GM19467 (cell line): ENCODE measurements around the gene CARMIL1.

ENCODE experiments used
- ATAC-seq: cut with Tn5 transposase; IDR thresholded peaks from one replicate; pipeline ENCODE4 v1.9.1; 2021; ENCODE audit warnings: mild to moderate bottlenecking, moderate library complexity; ENCODE audit not compliant: unreplicated experiment

The CARMIL1 gene

DNA sequence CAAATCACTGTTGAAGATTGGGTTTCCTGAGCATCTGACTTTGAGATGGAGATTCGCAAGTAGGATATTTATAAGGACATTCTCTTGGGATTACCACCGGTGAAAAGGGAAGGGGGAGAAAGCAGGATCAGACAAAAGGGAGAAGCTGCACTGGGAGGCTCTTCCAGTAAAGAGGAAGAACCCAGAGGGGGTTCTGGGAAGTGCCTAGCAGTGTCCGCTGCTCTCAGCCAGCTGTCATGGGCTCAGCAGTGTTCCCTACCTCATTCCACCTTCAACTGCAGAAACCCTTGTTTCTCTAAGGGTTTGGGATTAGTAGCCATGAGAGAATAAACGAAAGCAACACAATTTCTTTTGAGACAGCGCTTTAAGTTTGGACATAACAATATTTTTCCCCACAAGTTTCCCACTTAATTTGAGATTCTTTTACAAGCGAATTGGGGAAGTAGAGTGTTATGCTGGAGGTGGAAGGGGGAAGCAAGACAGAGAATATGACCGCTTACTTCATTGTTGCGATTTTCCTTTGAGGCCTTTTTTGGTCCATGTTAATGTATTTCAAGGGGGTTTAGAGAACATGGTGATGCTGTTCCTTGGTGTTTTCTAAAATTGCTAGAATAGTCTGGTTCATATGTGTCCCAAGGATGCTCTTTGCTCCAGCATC, 218.3 kb downstream of the CARMIL1 start:
- no peak for ATAC-seq

DNA sequence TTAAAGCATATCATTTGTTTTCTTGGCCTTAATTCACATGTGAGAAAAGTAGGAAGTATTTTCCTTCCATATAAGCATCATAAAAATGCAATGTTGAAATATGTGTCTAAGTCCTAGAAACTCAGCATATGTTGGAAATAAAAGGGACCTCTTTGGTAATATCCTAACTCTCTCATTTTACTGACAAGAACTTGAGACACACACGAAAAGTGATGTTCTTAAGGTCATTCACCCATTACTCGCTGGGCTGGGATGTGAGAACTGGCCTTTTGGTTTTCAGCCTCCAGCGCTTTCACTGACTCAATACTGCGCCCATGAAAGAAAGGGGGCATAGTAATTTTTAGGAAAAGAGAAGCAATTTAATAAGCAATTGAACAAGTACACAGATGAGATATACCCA, 219.3 kb downstream of the CARMIL1 start:
- no peak for ATAC-seq

DNA sequence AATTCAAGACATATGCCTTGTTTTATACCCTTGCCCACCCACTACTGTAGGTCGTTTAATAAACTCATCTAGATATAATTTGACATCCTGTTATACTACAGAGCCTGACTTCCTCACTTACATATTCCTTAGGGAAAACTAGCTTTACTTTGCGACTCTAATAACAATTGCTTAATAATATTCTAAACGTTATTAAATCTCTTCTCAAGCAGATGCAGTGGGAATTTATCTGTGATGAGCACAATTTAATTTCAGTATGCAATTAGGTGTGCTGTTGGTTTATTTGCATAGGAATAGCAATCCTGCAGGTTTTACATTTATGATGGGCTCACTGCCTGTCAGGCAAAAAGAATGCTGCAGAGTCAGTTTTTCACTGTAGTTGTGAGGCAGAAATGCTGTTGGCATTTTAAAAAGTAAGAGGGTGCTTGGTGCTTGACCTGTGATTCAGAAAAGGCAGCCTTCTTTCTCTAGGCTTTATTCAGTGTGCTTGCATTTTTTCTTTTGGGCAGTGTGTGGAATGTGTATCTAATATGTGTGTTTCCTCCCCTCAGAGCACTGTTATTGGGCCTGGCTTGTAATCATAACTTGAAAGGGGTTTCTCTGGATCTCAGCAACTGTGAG, 220.6 kb downstream of the CARMIL1 start:
- ATAC-seq = no peak

DNA sequence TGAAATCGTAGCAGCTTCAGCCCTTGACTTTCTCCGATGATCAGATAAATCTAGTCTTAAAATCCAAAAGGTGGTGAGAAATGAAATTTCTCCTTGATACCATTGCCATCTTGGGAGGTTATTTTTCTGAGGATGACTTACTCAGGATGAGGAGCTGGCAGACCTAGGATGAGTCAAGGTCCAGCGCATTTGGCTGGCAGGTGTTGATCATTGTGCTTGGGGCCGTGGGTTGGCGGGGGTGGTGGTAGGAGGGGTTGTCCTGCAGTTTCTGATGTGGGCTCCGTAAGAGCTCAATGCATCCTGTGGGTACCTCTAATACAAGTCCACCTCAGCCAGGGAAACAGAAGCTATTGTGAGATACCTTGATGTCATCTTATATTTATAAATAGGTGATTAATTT, 224.5 kb downstream of the CARMIL1 start:
- ATAC-seq = no peak

DNA sequence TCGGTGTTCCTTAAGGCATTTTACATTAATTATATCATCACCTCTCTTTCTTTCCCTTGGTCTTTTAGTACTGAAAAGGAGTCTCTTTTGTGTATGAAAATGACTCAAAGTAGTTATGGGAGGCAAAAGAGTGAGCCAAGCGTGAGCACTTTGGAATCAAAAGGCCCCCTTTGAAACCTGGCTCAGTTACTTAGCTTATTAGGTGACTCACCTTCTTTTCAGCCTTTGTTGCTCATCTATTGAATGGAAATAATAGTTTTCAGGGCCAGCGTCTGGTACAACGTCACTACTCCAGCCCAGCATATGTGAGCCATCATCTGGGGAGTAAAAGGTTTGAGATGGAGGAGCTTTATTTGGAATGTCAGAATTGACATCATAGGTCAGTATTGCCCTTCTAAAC, 225.5 kb downstream of the CARMIL1 start:
- ATAC-seq = no peak

GRCh38 chr6:25506020-25506419, 226.8 kb downstream of the CARMIL1 start:
- no peak for ATAC-seq

GRCh38 chr6:25508051-25508450, 228.9 kb downstream of the CARMIL1 start:
- no peak for ATAC-seq

GRCh38 chr6:25511376-25511775, 232.2 kb downstream of the CARMIL1 start:
- ATAC-seq = no peak

GRCh38 chr6:25512560-25512959, 233.4 kb downstream of the CARMIL1 start:
- no peak for ATAC-seq

- no peak for ATAC-seq
Observed at GRCh38 chr6:25519856-25520255, 240.7 kb downstream of the CARMIL1 start.

- no peak for ATAC-seq
Observed at GRCh38 chr6:25524542-25524941, 245.4 kb downstream of the CARMIL1 start.

- no peak for ATAC-seq
Observed at GRCh38 chr6:25525078-25525477, 245.9 kb downstream of the CARMIL1 start.

DNA sequence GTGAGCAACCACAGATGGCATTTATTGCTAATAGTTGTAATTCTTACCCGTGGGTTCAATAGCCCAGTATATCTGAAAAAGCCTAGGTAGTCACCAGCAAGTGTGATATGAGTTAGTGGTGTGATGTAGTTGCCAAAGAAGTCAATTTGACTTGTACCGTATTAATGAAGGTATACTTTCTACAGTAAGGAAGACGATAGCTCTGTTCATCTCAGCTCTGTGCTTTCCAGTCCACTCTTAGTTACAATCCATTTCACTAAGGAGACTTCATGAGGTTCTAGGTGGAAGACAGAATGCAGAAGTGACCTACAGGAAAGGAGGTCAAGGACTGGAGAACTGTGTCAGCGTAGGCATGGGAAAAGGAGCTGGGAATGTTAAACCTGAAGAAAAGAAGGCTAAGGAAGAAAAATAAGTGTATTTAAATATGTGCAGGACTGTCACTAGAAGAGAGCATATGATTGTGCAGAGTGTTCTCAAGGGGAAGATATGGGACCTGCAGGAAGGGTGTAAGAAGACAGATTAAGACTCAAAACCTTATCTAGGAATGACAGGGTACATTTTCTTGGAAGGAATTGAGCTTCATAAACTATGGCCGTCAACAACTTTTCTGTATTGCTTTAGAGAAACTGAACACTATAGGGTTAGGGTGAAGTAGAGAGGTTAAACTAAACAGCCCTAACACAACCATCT, 255.9 kb downstream of the CARMIL1 start:
- no peak for ATAC-seq

- ATAC-seq = no peak
Observed at GRCh38 chr6:25535632-25536225, 256.6 kb downstream of the CARMIL1 start.

GRCh38 chr6:25536781-25537180, 257.6 kb downstream of the CARMIL1 start:
- ATAC-seq = no peak

- ATAC-seq = no peak
Observed at GRCh38 chr6:25537349-25538018, 258.3 kb downstream of the CARMIL1 start.

- no peak for ATAC-seq
Observed at GRCh38 chr6:25541228-25541627, 262.1 kb downstream of the CARMIL1 start.

DNA sequence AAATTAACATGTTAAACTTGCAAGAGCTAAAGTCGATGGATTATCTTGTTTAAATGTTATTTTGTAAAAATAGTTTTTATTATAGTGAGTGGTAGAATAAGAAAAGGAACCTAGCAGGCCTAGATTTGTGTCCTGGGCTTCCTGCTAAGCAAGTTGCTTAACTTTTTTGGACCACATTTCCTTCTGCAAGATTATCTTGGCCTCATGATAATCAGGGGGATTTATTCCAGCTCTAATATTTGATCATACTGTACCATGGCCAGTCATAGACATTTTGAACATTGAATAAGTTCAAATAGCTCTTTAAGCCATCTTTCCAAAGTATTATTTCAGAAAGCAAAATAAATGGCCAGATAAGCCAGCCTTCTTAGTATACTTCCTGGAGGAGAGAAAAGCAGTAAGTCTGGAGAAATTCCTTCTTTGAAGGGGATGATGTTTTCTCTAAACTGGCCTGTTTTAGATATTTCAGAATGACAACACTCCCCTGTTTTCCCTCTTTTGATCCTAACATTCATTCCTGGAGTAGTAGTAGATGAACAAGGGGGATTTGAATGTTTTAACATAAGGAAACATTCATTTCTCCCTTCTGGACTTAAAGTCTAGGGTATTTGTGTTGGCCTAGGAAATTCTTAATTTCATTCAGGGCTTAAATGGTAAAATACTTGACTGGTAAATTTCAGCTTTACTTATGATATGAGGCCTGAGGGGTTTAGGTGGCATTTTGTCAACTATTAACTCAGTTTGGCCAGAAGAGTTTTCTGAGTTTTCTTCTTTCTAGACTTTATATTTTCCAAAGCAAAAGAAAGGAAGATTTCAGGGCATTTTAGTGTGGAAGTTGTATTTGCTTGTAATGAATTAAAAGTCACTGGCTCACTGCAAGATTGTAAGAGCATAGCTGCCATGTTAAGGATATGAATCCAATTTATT, 264.1 kb downstream of the CARMIL1 start:
- no peak for ATAC-seq

DNA sequence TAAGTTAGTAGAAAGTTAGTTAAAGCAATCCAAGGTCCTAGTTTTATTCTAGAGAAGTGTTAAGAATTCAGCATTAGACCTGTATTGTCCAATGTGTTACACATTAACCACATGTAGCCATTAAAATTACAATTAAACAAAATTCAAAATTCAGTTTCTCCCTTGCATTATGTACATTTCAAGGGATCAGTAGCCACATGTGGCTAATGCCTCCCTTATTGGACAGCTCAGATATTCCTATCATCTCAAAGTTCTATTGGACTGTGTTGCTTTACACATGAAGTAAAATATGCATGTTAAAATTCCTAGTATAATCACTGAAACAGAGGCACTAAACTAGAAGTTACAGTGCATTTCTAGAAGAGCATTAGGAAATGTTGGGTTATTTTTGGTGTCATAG, 265.7 kb downstream of the CARMIL1 start:
- no peak for ATAC-seq

DNA sequence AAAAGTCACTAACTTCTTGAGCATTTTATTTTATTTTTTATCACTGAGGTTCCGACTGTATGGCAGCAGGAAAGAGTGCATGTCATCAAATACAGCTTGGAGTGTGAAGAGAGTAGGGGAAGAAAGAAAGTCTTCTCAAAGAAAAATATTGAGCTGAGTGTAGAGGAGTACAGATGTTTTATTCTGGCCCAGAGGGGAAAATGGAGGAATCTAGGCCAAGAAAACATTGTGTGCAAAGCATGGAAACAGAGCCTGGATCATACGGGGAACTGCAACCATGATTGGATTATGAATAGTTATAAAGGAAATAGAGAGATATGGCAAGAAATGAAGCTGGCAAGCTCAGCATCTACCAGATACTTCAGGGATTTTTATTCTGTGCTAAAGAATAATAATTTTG, 268.6 kb downstream of the CARMIL1 start:
- ATAC-seq = no peak
